HCT116 (cell line): Measurements from ENCODE around the gene SPARCL1. TPM values are rescaled to one million over a fixed set of nuclear protein-coding genes. Genes with fewer than 3 reads are reported as not detected.

Experiments
- ATAC-seq: fragments of 200-7000 bp; cut with Tn5 transposase; 2 replicates; pipeline ENCODE4 v1.9.1; 2020; ENCODE audit warnings: mild to moderate bottlenecking, moderate library complexity
- BruUV-seq: library from RNA; stranded (reverse); fragments of 400-500 nt; replicated peaks from 2 replicates; lab custom pipeline; 2021; lab: Mats Ljungman, UMichigan
- CTCF ChIA-PET: fragments of 300-600 bp; sonication (Branson Sonifier 250); formaldehyde crosslinking; loops from one replicate; lab custom pipeline; 2021; ENCODE audit warnings: antibody characterized with exemption; lab: Charles Lee
- POLR2A ChIA-PET: fragments of 300-600, 350-600 bp; sonication (Branson Sonifier 250); formaldehyde crosslinking; loops from one replicate; lab custom pipeline; 2021; ENCODE audit warnings: antibody characterized with exemption; lab: Charles Lee
- RAD21 ChIA-PET, 2 experiments: fragments of 300-600 bp; sonication (Branson Sonifier 250); formaldehyde crosslinking; loops; one replicate each; lab custom pipeline; 2023; ENCODE audit warnings: low total read pairs in 2 of 2; ENCODE audit not compliant: uncharacterized antibody in 2 of 2, unreplicated experiment in 2 of 2, low non-redundant PET in 1 of 2; lab: Charles Lee
- DNase-seq: peaks from one replicate; pipeline ENCODE4 v3.0.0-alpha.2; 2010; ENCODE audit warnings: low read depth, low spot score
- H2AFZ ChIP-seq: fragments of 200-600 bp; shearing (Covaris generic), sonication (generic); 2 replicates; pipeline ENCODE4 v1.6.1; 2017; ENCODE audit warnings: low read depth, mixed run types, mixed read lengths, antibody characterized with exemption, low read length; ENCODE audit not compliant: poor library complexity, severe bottlenecking
- H3K27ac ChIP-seq: 2 replicates; pipeline ENCODE4 v1.5.1; 2012; ENCODE audit warnings: low read depth, low read length
- H3K27me3 ChIP-seq: fragments of 200-600 bp; sonication (generic); 2 replicates; pipeline ENCODE4 v1.6.1; 2016; ENCODE audit warnings: mixed run types, low read length, mixed read lengths; ENCODE audit not compliant: insufficient read depth
- H3K36me3 ChIP-seq, 2 experiments: fragments of 200-500 bp in 1 of 2; fragments of 200-600 bp in 1 of 2; sonication (Bioruptor generic) in 1 of 2; sonication (generic) in 1 of 2; 2 replicates each; pipeline versions ENCODE4 v1.5.1 to v1.6.1; 2014 to 2016; ENCODE audit warnings: low read length in 2 of 2, inconsistent platforms in 1 of 2, mixed read lengths in 1 of 2, mixed run types in 1 of 2; ENCODE audit not compliant: insufficient read depth in 2 of 2, control insufficient read depth in 1 of 2
- H3K4me1 ChIP-seq, 2 experiments: fragments of 200-600 bp in 1 of 2; sonication (generic) in 1 of 2; 2 replicates each; pipeline versions ENCODE4 v1.5.1 to v1.6.1; 2012 to 2017; ENCODE audit warnings: low read length in 2 of 2, inconsistent platforms in 1 of 2, mild to moderate bottlenecking in 1 of 2, mixed read lengths in 1 of 2, mixed run types in 1 of 2, moderate library complexity in 1 of 2; ENCODE audit not compliant: insufficient read depth in 2 of 2, control insufficient read depth in 1 of 2
- H3K4me2 ChIP-seq: fragments of 200-600 bp; sonication (generic); 2 replicates; pipeline ENCODE4 v1.6.1; 2017; ENCODE audit warnings: mixed run types, low read length, mixed read lengths
- H3K4me3 ChIP-seq, 2 experiments: fragments of 200-600 bp in 1 of 2; sonication (generic) in 1 of 2; replicated peaks in 1 of 2; 2 replicates each; pipeline ENCODE4 v1.5.1; 2011 to 2016; ENCODE audit warnings: low read length in 2 of 2, control low read depth in 1 of 2, low read depth in 1 of 2, mild to moderate bottlenecking in 1 of 2, mixed read lengths in 1 of 2, mixed run types in 1 of 2
- H3K79me2 ChIP-seq: fragments of 200-600 bp; sonication (generic); 2 replicates; pipeline ENCODE4 v1.6.1; 2017; ENCODE audit warnings: mild to moderate bottlenecking, mixed run types, low read length, moderate library complexity, mixed read lengths; ENCODE audit not compliant: insufficient read depth
- H3K9ac ChIP-seq: fragments of 200-600 bp; sonication (generic); 2 replicates; pipeline ENCODE4 v1.6.1; 2016; ENCODE audit warnings: low read length, mixed read lengths
- H3K9me2 ChIP-seq: fragments of 200-600 bp; sonication (generic), shearing (Covaris generic); 2 replicates; pipeline ENCODE4 v1.6.1; 2017; ENCODE audit warnings: mixed run types, mild to moderate bottlenecking, moderate library complexity; ENCODE audit not compliant: insufficient read depth
- H3K9me3 ChIP-seq, 2 experiments: fragments of 200-500 bp in 1 of 2; fragments of 200-600 bp in 1 of 2; sonication (Bioruptor generic) in 1 of 2; sonication (generic) in 1 of 2; 2 replicates each; pipeline ENCODE4 v1.6.1; 2014 to 2017; ENCODE audit warnings: low read length in 2 of 2, mixed read lengths in 2 of 2, inconsistent platforms in 1 of 2, low read depth in 1 of 2, mild to moderate bottlenecking in 1 of 2, mixed run types in 1 of 2, moderate library complexity in 1 of 2; ENCODE audit not compliant: control insufficient read depth in 1 of 2, insufficient read depth in 1 of 2
- H4K20me1 ChIP-seq: fragments of 200-600 bp; sonication (generic), shearing (Covaris generic); 2 replicates; pipeline ENCODE4 v1.6.1; 2017; ENCODE audit warnings: mixed run types, mild to moderate bottlenecking, moderate library complexity; ENCODE audit not compliant: insufficient read depth
- CEBPB ChIP-seq: IDR thresholded peaks from 2 replicates; pipeline ENCODE4 v1.6.1; 2012; ENCODE audit warnings: low read depth
- EGR1 ChIP-seq: IDR thresholded peaks from 2 replicates; pipeline ENCODE4 v1.6.1; 2012; ENCODE audit warnings: low read depth
- ELF1 ChIP-seq: IDR thresholded peaks from 2 replicates; pipeline ENCODE4 v1.6.1; 2012; ENCODE audit warnings: low read depth, borderline replicate concordance
- EZH2phosphoT487 ChIP-seq: fragments of 200-600 bp; IDR thresholded peaks from 2 replicates; pipeline ENCODE4 v1.6.1; 2018; ENCODE audit warnings: antibody characterized with exemption, borderline replicate concordance
- FOSL1 ChIP-seq: IDR thresholded peaks from 2 replicates; pipeline ENCODE4 v1.6.1; 2012; ENCODE audit warnings: low read depth
- POLR2A ChIP-seq: IDR thresholded peaks from 2 replicates; pipeline ENCODE4 v1.7.0; 2011; ENCODE audit warnings: borderline replicate concordance; ENCODE audit not compliant: insufficient read depth, insufficient read length; ENCODE audit errors: extremely low read depth
- RAD21 ChIP-seq: IDR thresholded peaks from 2 replicates; pipeline ENCODE4 v1.6.1; 2012; ENCODE audit warnings: low read depth, mild to moderate bottlenecking
- SIN3A ChIP-seq: IDR thresholded peaks from 2 replicates; pipeline ENCODE4 v1.6.1; 2012; ENCODE audit warnings: low read depth
- TCF7L2 ChIP-seq: IDR thresholded peaks from 2 replicates; pipeline ENCODE4 v1.7.0; 2011; ENCODE audit warnings: borderline replicate concordance, inconsistent platforms; ENCODE audit not compliant: insufficient read depth, insufficient read length; ENCODE audit errors: extremely low read depth
- ZFX ChIP-seq: fragments of 450-650 bp; IDR thresholded peaks from 2 replicates; pipeline ENCODE4 v1.6.1; 2017
- ZNF274 ChIP-seq: fragments of 200-500 bp; sonication (Bioruptor generic); IDR thresholded peaks from 2 replicates; pipeline ENCODE4 v1.6.1; 2014; ENCODE audit warnings: mild to moderate bottlenecking, low read depth, low read length, inconsistent platforms
- intact Hi-C: fragments of 100-400 bp; cut with micrococcal nuclease; formaldehyde crosslinking; loops from 2 replicates; pipeline ENCODE4 v1.10.0; 2022
- total RNA-seq: library from RNA; stranded (reverse); gene quantifications from one replicate; pipeline ENCODE4 v1.2.1, GENCODE V29; 2021; ENCODE audit not compliant: unreplicated experiment
- TF ChIP-seq, protein P1 (sequence below), 3 experiments: fragments of 200-600 bp in 1 of 3; sonication (generic) in 1 of 3; IDR thresholded peaks in 2 of 3; conservative IDR thresholded peaks in 1 of 3; 2 replicates each; pipeline ENCODE4 v1.5.1; 2012 to 2017; ENCODE audit warnings: low read depth in 2 of 3, low read length in 2 of 3, antibody characterized with exemption in 1 of 3, borderline replicate concordance in 1 of 3, control low read depth in 1 of 3, mild to moderate bottlenecking in 1 of 3, mixed read lengths in 1 of 3, mixed run types in 1 of 3, moderate library complexity in 1 of 3; ENCODE audit not compliant: insufficient read depth in 1 of 3
- TF ChIP-seq, protein P2 (sequence below): IDR thresholded peaks from 2 replicates; pipeline ENCODE4 v1.6.1; 2012
- TF ChIP-seq, protein P3 (sequence below): IDR thresholded peaks from 2 replicates; pipeline ENCODE4 v1.6.1; 2011; ENCODE audit warnings: mild to moderate bottlenecking, low read length, moderate library complexity; ENCODE audit not compliant: insufficient replicate concordance; ENCODE audit errors: extremely low read depth
- TF ChIP-seq, protein P4 (sequence below): IDR thresholded peaks from 2 replicates; pipeline ENCODE4 v1.6.1; 2012; ENCODE audit warnings: low read depth

SPARCL1 gene
- total RNA-seq, 1 experiment from 2014 or later, result 0.96 TPM

DNA sequence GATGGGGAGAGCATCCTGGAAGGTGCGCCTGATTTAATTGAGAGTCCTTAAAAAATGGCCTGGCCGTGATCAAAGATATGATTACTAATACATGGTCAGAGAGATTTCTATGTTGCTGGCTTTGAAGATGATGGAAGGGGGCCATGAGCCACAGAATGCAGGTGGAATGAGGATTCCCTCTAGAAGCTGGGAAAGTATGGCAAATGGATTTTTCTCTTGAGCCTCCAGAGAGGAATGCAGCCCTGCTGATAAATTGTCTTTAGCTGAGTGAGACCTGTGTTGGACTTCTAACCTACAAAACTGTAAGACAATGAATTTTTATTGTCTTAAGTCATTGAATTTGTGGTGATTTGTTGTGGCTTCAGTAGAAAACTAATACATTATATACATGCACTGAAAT lies 99.1 kb downstream of the SPARCL1 start (continued):
- no peak for TF ChIP-seq FOSL1
- TF ChIP-seq, all 23 proteins: peak for 0

- ChIA-PET CTCF (no interaction called here), POLR2A (no interaction called here), RAD21 (no interaction called here)
- Histone ChIP-seq H3K4me3 (no peak overlapping the region), H2AFZ (no peak overlapping the region), H3K9ac (no peak overlapping the region), H3K4me2 (no peak overlapping the region), H3K79me2 (peaks cover 86% of the 10 kb centered on the region), H3K9me2 (no peaks in the 10 kb centered on the region), H3K27ac (no peak overlapping the region), H3K9me3 (no peaks in the 10 kb centered on the region), H3K36me3 (no peaks in the 10 kb centered on the region), H3K27me3 (no peaks in the 10 kb centered on the region), H3K4me1 (peaks cover 2 to 8% of the 10 kb centered on the region in 2 experiments; a peak in 3 of 4 replicates), H4K20me1 (0 out of 2 replicates have a peak, but pooled peaks cover 4% of the 10 kb centered on the region)
- intact Hi-C loops, result no loop called here
- TF ChIP-seq ZNF274, result no peak
- no peak for TF ChIP-seq POLR2A
- no peak for TF ChIP-seq ZFX
- TF ChIP-seq, protein P1, sequence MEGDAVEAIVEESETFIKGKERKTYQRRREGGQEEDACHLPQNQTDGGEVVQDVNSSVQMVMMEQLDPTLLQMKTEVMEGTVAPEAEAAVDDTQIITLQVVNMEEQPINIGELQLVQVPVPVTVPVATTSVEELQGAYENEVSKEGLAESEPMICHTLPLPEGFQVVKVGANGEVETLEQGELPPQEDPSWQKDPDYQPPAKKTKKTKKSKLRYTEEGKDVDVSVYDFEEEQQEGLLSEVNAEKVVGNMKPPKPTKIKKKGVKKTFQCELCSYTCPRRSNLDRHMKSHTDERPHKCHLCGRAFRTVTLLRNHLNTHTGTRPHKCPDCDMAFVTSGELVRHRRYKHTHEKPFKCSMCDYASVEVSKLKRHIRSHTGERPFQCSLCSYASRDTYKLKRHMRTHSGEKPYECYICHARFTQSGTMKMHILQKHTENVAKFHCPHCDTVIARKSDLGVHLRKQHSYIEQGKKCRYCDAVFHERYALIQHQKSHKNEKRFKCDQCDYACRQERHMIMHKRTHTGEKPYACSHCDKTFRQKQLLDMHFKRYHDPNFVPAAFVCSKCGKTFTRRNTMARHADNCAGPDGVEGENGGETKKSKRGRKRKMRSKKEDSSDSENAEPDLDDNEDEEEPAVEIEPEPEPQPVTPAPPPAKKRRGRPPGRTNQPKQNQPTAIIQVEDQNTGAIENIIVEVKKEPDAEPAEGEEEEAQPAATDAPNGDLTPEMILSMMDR (IDR thresholded peaks at IDR 0.05 in 2 of 3, conservative IDR thresholded peaks at IDR 0.05 in 1 of 3; ENCODE audit: borderline replicate concordance in 1 of 3, insufficient read depth in 1 of 3, low read depth in 2 of 3, low read length in 2 of 3), result no peak
- TF ChIP-seq SIN3A, result no peak
- TF ChIP-seq, protein P2, sequence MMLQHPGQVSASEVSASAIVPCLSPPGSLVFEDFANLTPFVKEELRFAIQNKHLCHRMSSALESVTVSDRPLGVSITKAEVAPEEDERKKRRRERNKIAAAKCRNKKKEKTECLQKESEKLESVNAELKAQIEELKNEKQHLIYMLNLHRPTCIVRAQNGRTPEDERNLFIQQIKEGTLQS, result no peak
- TF ChIP-seq EZH2phosphoT487, result no peak
- TF ChIP-seq, protein P3, sequence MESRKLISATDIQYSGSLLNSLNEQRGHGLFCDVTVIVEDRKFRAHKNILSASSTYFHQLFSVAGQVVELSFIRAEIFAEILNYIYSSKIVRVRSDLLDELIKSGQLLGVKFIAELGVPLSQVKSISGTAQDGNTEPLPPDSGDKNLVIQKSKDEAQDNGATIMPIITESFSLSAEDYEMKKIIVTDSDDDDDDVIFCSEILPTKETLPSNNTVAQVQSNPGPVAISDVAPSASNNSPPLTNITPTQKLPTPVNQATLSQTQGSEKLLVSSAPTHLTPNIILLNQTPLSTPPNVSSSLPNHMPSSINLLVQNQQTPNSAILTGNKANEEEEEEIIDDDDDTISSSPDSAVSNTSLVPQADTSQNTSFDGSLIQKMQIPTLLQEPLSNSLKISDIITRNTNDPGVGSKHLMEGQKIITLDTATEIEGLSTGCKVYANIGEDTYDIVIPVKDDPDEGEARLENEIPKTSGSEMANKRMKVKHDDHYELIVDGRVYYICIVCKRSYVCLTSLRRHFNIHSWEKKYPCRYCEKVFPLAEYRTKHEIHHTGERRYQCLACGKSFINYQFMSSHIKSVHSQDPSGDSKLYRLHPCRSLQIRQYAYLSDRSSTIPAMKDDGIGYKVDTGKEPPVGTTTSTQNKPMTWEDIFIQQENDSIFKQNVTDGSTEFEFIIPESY, result no peak
- no peak for TF ChIP-seq EGR1
- TF ChIP-seq RAD21, result no peak
- no peak for TF ChIP-seq ELF1
- TF ChIP-seq, protein P4, sequence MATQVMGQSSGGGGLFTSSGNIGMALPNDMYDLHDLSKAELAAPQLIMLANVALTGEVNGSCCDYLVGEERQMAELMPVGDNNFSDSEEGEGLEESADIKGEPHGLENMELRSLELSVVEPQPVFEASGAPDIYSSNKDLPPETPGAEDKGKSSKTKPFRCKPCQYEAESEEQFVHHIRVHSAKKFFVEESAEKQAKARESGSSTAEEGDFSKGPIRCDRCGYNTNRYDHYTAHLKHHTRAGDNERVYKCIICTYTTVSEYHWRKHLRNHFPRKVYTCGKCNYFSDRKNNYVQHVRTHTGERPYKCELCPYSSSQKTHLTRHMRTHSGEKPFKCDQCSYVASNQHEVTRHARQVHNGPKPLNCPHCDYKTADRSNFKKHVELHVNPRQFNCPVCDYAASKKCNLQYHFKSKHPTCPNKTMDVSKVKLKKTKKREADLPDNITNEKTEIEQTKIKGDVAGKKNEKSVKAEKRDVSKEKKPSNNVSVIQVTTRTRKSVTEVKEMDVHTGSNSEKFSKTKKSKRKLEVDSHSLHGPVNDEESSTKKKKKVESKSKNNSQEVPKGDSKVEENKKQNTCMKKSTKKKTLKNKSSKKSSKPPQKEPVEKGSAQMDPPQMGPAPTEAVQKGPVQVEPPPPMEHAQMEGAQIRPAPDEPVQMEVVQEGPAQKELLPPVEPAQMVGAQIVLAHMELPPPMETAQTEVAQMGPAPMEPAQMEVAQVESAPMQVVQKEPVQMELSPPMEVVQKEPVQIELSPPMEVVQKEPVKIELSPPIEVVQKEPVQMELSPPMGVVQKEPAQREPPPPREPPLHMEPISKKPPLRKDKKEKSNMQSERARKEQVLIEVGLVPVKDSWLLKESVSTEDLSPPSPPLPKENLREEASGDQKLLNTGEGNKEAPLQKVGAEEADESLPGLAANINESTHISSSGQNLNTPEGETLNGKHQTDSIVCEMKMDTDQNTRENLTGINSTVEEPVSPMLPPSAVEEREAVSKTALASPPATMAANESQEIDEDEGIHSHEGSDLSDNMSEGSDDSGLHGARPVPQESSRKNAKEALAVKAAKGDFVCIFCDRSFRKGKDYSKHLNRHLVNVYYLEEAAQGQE, result no peak
- no peak for TF ChIP-seq TCF7L2
- no peak for TF ChIP-seq CEBPB
- no peak for TF ChIP-seq FOSL1
- DNase-seq (no peak), ATAC-seq (no peak)
- no TSS peak for BruUV-seq
These were observed 100.2 kb downstream of the SPARCL1 start for GRCh38 chr4:87428979-87429378.
